ENCODE data around the gene BAMBI. TPM values are rescaled to one million over a fixed set of nuclear protein-coding genes. Genes with fewer than 3 reads are reported as not detected.

BAMBI gene
- total RNA-seq, 2 donors from 2014 or later, result 3.1 to 4.6 TPM

GRCh38 chr10:28732091-28732490 lies 54.8 kb downstream of the BAMBI start:
- Histone ChIP-seq H3K27ac (no peak overlapping the region), H3K9me3 (no peaks in the 10 kb centered on the region), H3K36me3 (no peaks in the 10 kb centered on the region), H3K4me1 (no peaks in the 10 kb centered on the region), H3K27me3 (no peaks in the 10 kb centered on the region), H3K9ac (ENCODE audit: low read depth in 2 of 2, low read length in 2 of 2) (no peak overlapping the region), H3K4me3 (no peak overlapping the region)
- no peak for DNase-seq
- intact Hi-C loops (cut with DNase I), result no loop called here
- TF ChIP-seq, protein P1, sequence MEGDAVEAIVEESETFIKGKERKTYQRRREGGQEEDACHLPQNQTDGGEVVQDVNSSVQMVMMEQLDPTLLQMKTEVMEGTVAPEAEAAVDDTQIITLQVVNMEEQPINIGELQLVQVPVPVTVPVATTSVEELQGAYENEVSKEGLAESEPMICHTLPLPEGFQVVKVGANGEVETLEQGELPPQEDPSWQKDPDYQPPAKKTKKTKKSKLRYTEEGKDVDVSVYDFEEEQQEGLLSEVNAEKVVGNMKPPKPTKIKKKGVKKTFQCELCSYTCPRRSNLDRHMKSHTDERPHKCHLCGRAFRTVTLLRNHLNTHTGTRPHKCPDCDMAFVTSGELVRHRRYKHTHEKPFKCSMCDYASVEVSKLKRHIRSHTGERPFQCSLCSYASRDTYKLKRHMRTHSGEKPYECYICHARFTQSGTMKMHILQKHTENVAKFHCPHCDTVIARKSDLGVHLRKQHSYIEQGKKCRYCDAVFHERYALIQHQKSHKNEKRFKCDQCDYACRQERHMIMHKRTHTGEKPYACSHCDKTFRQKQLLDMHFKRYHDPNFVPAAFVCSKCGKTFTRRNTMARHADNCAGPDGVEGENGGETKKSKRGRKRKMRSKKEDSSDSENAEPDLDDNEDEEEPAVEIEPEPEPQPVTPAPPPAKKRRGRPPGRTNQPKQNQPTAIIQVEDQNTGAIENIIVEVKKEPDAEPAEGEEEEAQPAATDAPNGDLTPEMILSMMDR (IDR thresholded peaks at IDR 0.05), result no peak

Other genes with a start within 250 kb of the BAMBI start
- 100 to 1,000 TPM in 1 of 2 donors, 10 to 100 TPM in 1; 78.3 to 135 TPM for gene WAC, start 144.4 kb upstream of the BAMBI start, total RNA-seq

Measured in colonic mucosa (tissue), 4 donors.